Measurements from ENCODE around the gene TBC1D22A.

Gene TBC1D22A

DNA sequence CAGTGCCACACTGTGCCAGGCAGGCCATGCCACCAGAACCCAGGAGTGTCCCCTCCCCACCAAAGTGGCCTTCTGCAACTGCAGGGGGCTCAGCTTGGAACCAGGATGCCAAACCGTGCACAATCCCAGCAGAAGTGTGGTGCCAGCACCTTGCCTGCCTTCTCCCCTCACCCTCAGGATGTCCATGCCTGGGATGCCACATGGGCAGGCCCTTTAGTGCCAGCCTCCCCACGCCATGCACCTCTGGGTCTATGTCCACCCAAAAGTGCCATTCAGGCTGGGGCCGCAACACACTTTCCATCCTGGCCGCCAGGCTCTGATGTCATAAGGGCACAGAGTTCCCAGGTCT lies 8.7 kb upstream of the TBC1D22A start:
- Histone ChIP-seq H3K9me2 (replicated peaks; ENCODE audit: insufficient read depth, low read length) (no peaks in the 10 kb centered on the region), H4K20me1 (ENCODE audit: insufficient read depth, low read length) (no peaks in the 10 kb centered on the region), H3K36me3 (replicated peaks; ENCODE audit: insufficient read depth, low read length) (no peaks in the 10 kb centered on the region), H3K9ac (ENCODE audit: low read length) (no peak overlapping the region), H3K27ac (ENCODE audit: low read length) (no peak overlapping the region), H3K4me1 (ENCODE audit: low read length) (peaks cover 9% of the 10 kb centered on the region), H3K4me3 (ENCODE audit: low read length) (no peak overlapping the region), H3K9me3 (replicated peaks; ENCODE audit: insufficient read depth, low read length) (no peaks in the 10 kb centered on the region), H3K27me3 (replicated peaks; ENCODE audit: insufficient read depth, low read length) (peaks cover 12% of the 10 kb centered on the region), H2AFZ (ENCODE audit: low read length) (no peak overlapping the region), H3K4me2 (ENCODE audit: low read depth, low read length) (no peak overlapping the region), H3F3A (ENCODE audit: insufficient read depth, low read length) (no peaks in the 10 kb centered on the region), H3K79me2 (ENCODE audit: low read length) (no peaks in the 10 kb centered on the region)
- no peak for DNase-seq
- TF ChIP-seq, protein P1, sequence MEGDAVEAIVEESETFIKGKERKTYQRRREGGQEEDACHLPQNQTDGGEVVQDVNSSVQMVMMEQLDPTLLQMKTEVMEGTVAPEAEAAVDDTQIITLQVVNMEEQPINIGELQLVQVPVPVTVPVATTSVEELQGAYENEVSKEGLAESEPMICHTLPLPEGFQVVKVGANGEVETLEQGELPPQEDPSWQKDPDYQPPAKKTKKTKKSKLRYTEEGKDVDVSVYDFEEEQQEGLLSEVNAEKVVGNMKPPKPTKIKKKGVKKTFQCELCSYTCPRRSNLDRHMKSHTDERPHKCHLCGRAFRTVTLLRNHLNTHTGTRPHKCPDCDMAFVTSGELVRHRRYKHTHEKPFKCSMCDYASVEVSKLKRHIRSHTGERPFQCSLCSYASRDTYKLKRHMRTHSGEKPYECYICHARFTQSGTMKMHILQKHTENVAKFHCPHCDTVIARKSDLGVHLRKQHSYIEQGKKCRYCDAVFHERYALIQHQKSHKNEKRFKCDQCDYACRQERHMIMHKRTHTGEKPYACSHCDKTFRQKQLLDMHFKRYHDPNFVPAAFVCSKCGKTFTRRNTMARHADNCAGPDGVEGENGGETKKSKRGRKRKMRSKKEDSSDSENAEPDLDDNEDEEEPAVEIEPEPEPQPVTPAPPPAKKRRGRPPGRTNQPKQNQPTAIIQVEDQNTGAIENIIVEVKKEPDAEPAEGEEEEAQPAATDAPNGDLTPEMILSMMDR (IDR thresholded peaks at IDR 0.05; ENCODE audit: low read length), result no peak
- no peak for TF ChIP-seq EZH2 (optimal IDR thresholded peaks at IDR 0.05; ENCODE audit: low read depth, low read length)
- TF ChIP-seq EZH2phosphoT487 (IDR thresholded peaks at IDR 0.05; ENCODE audit: low read length), result no peak

DNA sequence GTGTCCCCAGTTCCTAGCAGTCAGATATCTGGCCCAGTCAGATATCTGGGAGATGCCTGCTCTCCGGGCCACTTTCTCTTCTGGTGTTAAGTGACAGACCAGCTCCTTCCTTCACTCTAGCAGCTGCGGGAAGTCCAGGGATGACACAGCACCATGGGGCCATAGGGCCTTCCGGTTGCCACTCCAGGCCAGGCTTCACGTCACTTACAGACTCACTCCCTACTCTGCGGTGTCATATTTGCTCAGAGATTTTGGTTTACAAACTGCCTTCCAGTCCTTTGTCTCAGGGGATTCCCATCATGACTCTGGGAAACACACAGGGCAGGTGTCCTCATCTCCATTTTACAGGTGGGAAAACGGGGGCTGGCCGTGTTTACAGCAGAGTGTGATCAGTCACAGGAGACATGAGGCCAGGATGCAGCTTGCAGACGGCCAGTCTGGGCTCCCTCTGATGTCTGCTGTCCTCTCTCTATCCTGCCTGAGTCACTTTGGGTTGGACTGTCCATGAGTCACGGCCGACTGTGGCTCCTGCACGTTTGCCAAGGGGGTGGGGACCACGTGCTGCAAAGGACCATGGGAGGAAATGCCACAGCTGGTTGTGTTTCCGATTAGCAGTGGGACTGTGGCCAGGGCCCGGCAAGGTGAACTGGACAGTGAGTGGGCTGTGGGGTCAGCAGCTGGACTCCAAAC lies 8.2 kb upstream of the TBC1D22A start:
- H4K20me1 ChIP-seq (ENCODE audit: insufficient read depth, low read length), result no peaks in the 10 kb centered on the region
- H3K27ac ChIP-seq (ENCODE audit: low read length), result no peak overlapping the region
- no peaks in the 10 kb centered on the region for H3K79me2 ChIP-seq (ENCODE audit: low read length)
- no peaks in the 10 kb centered on the region for H3K9me2 ChIP-seq (replicated peaks; ENCODE audit: insufficient read depth, low read length)
- no peak overlapping the region for H3K9ac ChIP-seq (ENCODE audit: low read length)
- no peaks in the 10 kb centered on the region for H3F3A ChIP-seq (ENCODE audit: insufficient read depth, low read length)
- no peaks in the 10 kb centered on the region for H3K36me3 ChIP-seq (replicated peaks; ENCODE audit: insufficient read depth, low read length)
- H3K27me3 ChIP-seq (replicated peaks; ENCODE audit: insufficient read depth, low read length), result peaks cover 7% of the 10 kb centered on the region
- peaks cover 9% of the 10 kb centered on the region for H3K4me1 ChIP-seq (ENCODE audit: low read length)
- no peak overlapping the region for H3K4me3 ChIP-seq (ENCODE audit: low read length)
- H3K9me3 ChIP-seq (replicated peaks; ENCODE audit: insufficient read depth, low read length), result no peaks in the 10 kb centered on the region
- no peak overlapping the region; the same call in 1 of the 2 replicates for H3K4me2 ChIP-seq (ENCODE audit: low read depth, low read length)
- peak overlapping the region; percentile 56; the same call in 1 of the 2 replicates for H2AFZ ChIP-seq (ENCODE audit: low read length)
- no peak for DNase-seq
- TF ChIP-seq EZH2phosphoT487 (IDR thresholded peaks at IDR 0.05; ENCODE audit: low read length), result no peak
- no peak for TF ChIP-seq EZH2 (optimal IDR thresholded peaks at IDR 0.05; ENCODE audit: low read depth, low read length)

DNA sequence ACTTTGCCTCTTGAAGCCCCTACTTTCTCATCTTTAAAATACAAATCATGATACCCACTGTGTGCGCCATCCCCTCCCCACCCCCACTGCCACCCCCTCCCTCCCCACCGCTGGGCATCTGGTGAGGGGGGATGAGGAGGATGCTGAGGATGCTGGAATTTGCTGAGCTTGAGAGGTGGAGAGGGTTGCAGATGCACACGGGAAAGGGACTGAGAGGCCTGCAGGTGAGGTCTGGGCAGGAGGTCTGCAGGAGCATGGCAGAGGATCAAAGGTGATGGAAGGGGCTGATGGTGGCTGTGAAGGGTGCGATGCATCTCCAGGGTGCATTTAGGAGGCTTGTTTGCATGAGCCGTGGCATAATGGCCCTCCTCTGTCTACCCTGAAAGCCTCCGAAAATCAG lies 7.6 kb upstream of the TBC1D22A start:
- no peak overlapping the region for H3K9ac ChIP-seq (ENCODE audit: low read length)
- no peaks in the 10 kb centered on the region for H3K79me2 ChIP-seq (ENCODE audit: low read length)
- no peaks in the 10 kb centered on the region for H3K9me2 ChIP-seq (replicated peaks; ENCODE audit: insufficient read depth, low read length)
- no peaks in the 10 kb centered on the region for H3K36me3 ChIP-seq (replicated peaks; ENCODE audit: insufficient read depth, low read length)
- no peak overlapping the region for H3K4me3 ChIP-seq (ENCODE audit: low read length)
- H3K27me3 ChIP-seq (replicated peaks; ENCODE audit: insufficient read depth, low read length), result peaks cover 2% of the 10 kb centered on the region; the same call in 1 of the 2 replicates
- DNase-seq, result no peak
- TF ChIP-seq EZH2 (optimal IDR thresholded peaks at IDR 0.05; ENCODE audit: low read depth, low read length), result no peak
- TF ChIP-seq, protein P1 (IDR thresholded peaks at IDR 0.05; ENCODE audit: low read length), result no peak
- no peak for TF ChIP-seq EZH2phosphoT487 (IDR thresholded peaks at IDR 0.05; ENCODE audit: low read length)
- H3K27ac ChIP-seq (ENCODE audit: low read length), result no peak overlapping the region
- no peaks in the 10 kb centered on the region; the same call in 1 of the 2 replicates for H3F3A ChIP-seq (ENCODE audit: insufficient read depth, low read length)
- H3K4me2 ChIP-seq (ENCODE audit: low read depth, low read length), result no peak overlapping the region
- no peak overlapping the region for H2AFZ ChIP-seq (ENCODE audit: low read length)
- H4K20me1 ChIP-seq (ENCODE audit: insufficient read depth, low read length), result no peaks in the 10 kb centered on the region
- peaks cover 9% of the 10 kb centered on the region for H3K4me1 ChIP-seq (ENCODE audit: low read length)
- no peaks in the 10 kb centered on the region for H3K9me3 ChIP-seq (replicated peaks; ENCODE audit: insufficient read depth, low read length)

DNA sequence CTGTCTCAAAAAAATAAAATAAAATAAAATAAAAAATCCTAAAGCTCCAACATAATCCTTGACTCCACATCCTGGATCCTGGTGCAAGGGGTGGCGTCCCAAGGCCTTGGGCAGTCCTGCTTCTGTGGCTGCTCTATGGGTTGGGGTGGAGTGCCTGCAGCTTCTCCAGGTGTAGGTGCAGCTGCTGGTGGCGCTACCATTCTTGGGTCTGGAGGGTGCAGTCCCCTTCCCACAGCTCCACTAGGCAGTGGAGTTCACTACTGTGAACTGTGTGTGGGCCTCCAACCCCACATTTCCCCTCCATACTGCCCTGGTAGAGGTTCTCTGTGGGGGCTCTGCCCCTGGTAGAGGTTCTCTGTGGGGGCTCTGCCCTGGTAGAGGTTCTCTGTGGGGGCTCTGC lies 6.9 kb upstream of the TBC1D22A start:
- Histone ChIP-seq H3K4me2 (ENCODE audit: low read depth, low read length) (no peak overlapping the region), H3K4me3 (ENCODE audit: low read length) (no peak overlapping the region), H3K9me3 (replicated peaks; ENCODE audit: insufficient read depth, low read length) (no peaks in the 10 kb centered on the region), H3K27me3 (replicated peaks; ENCODE audit: insufficient read depth, low read length) (no peaks in the 10 kb centered on the region), H3F3A (ENCODE audit: insufficient read depth, low read length) (no peaks in the 10 kb centered on the region; the same call in 1 of the 2 replicates), H2AFZ (ENCODE audit: low read length) (no peak overlapping the region), H4K20me1 (ENCODE audit: insufficient read depth, low read length) (no peaks in the 10 kb centered on the region), H3K36me3 (replicated peaks; ENCODE audit: insufficient read depth, low read length) (no peaks in the 10 kb centered on the region), H3K9ac (ENCODE audit: low read length) (no peak overlapping the region), H3K4me1 (ENCODE audit: low read length) (peaks cover 9% of the 10 kb centered on the region), H3K79me2 (ENCODE audit: low read length) (no peaks in the 10 kb centered on the region), H3K9me2 (replicated peaks; ENCODE audit: insufficient read depth, low read length) (no peaks in the 10 kb centered on the region), H3K27ac (ENCODE audit: low read length) (no peak overlapping the region)
- TF ChIP-seq EZH2phosphoT487 (IDR thresholded peaks at IDR 0.05; ENCODE audit: low read length) (no peak), EZH2 (optimal IDR thresholded peaks at IDR 0.05; ENCODE audit: low read depth, low read length) (no peak)
- TF ChIP-seq, protein P1 (IDR thresholded peaks at IDR 0.05; ENCODE audit: low read length), result no peak
- no peak for DNase-seq
